SK-N-SH treated with all-trans-retinoic acid at 6 μM for 48 hours (cell line): ENCODE results near the gene CFAP74.

Source experiments
- ATAC-seq: fragments of 200-7000 bp; cut with Tn5 transposase; 3 replicates; pipeline ENCODE4 v1.9.1; 2020; ENCODE audit warnings: mild to moderate bottlenecking, moderate library complexity
- ARNTL ChIP-seq: fragments of 450-650 bp; formaldehyde crosslinking; IDR thresholded peaks from 2 replicates; pipeline ENCODE4 v1.5.0; 2020; ENCODE audit warnings: low read depth, mild to moderate bottlenecking, moderate library complexity, borderline replicate concordance
- BACH2 ChIP-seq: fragments of 250-450 bp; sonication (Bioruptor Pico); IDR thresholded peaks from 2 replicates; pipeline ENCODE4 v1.9.0; 2021; ENCODE audit warnings: mild to moderate bottlenecking, borderline replicate concordance
- CSDC2 ChIP-seq: fragments of 250-450 bp; sonication (Bioruptor Pico); IDR thresholded peaks from 2 replicates; pipeline ENCODE4 v1.5.0; 2020; ENCODE audit warnings: mild to moderate bottlenecking, moderate library complexity
- ESRRG ChIP-seq: fragments of 250-450 bp; sonication (Bioruptor Pico); IDR thresholded peaks from 2 replicates; pipeline ENCODE4 v1.6.1; 2021; ENCODE audit warnings: mild to moderate bottlenecking
- GLIS3 ChIP-seq: fragments of 250-450 bp; sonication (Bioruptor Pico); IDR thresholded peaks from 2 replicates; pipeline ENCODE4 v1.5.0; 2020; ENCODE audit warnings: mild to moderate bottlenecking, moderate library complexity
- ISL1 ChIP-seq: fragments of 250-450 bp; sonication (Bioruptor Pico); IDR thresholded peaks from 2 replicates; pipeline ENCODE4 v2.1.2; 2022; ENCODE audit warnings: mild to moderate bottlenecking, moderate library complexity
- OSR1 ChIP-seq: fragments of 250-450 bp; sonication (Bioruptor Pico); IDR thresholded peaks from 2 replicates; pipeline ENCODE4 v1.8.0; 2022; ENCODE audit warnings: moderate library complexity, mild to moderate bottlenecking, inconsistent platforms
- PPARA ChIP-seq: fragments of 250-450 bp; sonication (Bioruptor Pico); IDR thresholded peaks from 2 replicates; pipeline ENCODE4 v1.5.0; 2020; ENCODE audit warnings: mild to moderate bottlenecking, borderline replicate concordance
- RARB ChIP-seq: fragments of 250-450 bp; sonication (Bioruptor Pico); IDR thresholded peaks from 2 replicates; pipeline ENCODE4 v1.8.0; 2021; ENCODE audit warnings: mild to moderate bottlenecking, moderate library complexity
- SNAI2 ChIP-seq: fragments of 250-450 bp; sonication (Bioruptor Pico); IDR thresholded peaks from 2 replicates; pipeline ENCODE4 v1.5.0; 2020; ENCODE audit warnings: mild to moderate bottlenecking, moderate library complexity
- TCF4 ChIP-seq: fragments of 250-450 bp; sonication (Bioruptor Pico); IDR thresholded peaks from 2 replicates; pipeline ENCODE4 v1.8.0; 2021; ENCODE audit warnings: mild to moderate bottlenecking, moderate library complexity, borderline replicate concordance
- TOX ChIP-seq: fragments of 250-450 bp; sonication (Bioruptor Pico); IDR thresholded peaks from 2 replicates; pipeline ENCODE4 v1.8.0; 2021; ENCODE audit warnings: mild to moderate bottlenecking, moderate library complexity, borderline replicate concordance
- ZC3H10 ChIP-seq: fragments of 250-450 bp; sonication (Bioruptor Pico); IDR thresholded peaks from 2 replicates; pipeline ENCODE4 v1.5.1; 2021; ENCODE audit warnings: mild to moderate bottlenecking, moderate library complexity
- ZNF565 ChIP-seq: fragments of 450-650 bp; formaldehyde crosslinking; conservative IDR thresholded peaks from 2 replicates; pipeline ENCODE4 v1.5.0; 2020; ENCODE audit warnings: low read depth, mild to moderate bottlenecking, moderate library complexity
- ZNF8 ChIP-seq: fragments of 450-650 bp; formaldehyde crosslinking; IDR thresholded peaks from 2 replicates; pipeline ENCODE4 v1.5.0; 2020; ENCODE audit warnings: mild to moderate bottlenecking, moderate library complexity
- TF ChIP-seq, protein P1 (sequence below): fragments of 250-450 bp; sonication (Bioruptor Pico); IDR thresholded peaks from 2 replicates; pipeline ENCODE4 v1.5.1; 2021; ENCODE audit warnings: mild to moderate bottlenecking, moderate library complexity
- TF ChIP-seq, protein P2 (sequence below): fragments of 250-450 bp; sonication (Bioruptor Pico); IDR thresholded peaks from 2 replicates; pipeline ENCODE4 v1.5.0; 2020; ENCODE audit warnings: mild to moderate bottlenecking, moderate library complexity
- TF ChIP-seq, protein P3 (sequence below): fragments of 250-450 bp; sonication (Bioruptor Pico); IDR thresholded peaks from 2 replicates; pipeline ENCODE4 v1.5.1; 2020; ENCODE audit warnings: low read depth, mild to moderate bottlenecking, moderate library complexity

CFAP74 gene

DNA sequence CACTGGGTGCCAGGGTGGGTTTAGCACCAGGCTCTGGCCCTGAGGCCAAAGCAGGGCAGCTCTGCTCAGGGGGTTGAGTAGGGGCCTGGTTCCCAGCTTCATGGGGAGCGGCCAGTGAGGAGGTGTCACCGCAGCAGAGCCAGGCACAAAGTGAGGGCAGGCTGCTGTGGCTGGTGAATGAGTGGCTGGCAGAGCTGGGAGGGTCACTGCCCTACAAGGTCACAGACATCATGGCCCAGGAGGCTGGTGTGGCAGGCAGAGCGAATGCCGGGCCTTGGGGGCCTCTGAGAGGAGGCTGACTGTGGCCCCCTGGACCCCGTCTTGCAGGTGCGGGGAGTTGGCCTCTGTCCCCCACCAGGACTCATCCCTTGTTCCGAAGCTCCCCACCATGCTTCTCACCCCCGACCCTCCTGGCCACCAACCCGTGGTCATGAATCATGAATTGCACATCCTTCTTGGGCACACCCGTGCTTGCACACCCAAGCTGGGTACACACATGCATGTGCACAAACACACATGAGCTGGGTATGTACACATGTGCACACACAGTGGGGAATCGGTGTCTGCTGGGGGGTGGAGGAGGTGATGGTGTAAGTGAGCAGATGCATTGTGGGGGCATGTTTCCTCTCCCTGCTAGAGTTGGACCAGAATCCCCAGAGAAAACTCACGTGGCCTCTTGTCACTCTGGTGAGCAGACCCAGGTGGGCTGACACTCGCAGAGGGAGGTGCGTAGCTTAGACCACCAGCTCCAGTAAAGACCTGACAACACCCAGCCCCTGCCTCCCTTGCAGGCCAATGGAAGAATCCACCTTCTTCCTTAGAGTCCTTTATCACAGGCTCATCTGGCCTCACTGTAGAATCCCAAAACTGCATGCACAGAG, 107.9 kb downstream of the CFAP74 start:
- no peak for TF ChIP-seq RARB (CRISPR knock-in tag)
- TF ChIP-seq ARNTL (CRISPR knock-in tag): no peak
- no peak for TF ChIP-seq GLIS3
- TF ChIP-seq, protein P1, sequence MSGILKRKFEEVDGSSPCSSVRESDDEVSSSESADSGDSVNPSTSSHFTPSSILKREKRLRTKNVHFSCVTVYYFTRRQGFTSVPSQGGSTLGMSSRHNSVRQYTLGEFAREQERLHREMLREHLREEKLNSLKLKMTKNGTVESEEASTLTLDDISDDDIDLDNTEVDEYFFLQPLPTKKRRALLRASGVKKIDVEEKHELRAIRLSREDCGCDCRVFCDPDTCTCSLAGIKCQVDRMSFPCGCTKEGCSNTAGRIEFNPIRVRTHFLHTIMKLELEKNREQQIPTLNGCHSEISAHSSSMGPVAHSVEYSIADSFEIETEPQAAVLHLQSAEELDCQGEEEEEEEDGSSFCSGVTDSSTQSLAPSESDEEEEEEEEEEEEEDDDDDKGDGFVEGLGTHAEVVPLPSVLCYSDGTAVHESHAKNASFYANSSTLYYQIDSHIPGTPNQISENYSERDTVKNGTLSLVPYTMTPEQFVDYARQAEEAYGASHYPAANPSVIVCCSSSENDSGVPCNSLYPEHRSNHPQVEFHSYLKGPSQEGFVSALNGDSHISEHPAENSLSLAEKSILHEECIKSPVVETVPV (CRISPR knock-in tag): no peak
- TF ChIP-seq, protein P2, sequence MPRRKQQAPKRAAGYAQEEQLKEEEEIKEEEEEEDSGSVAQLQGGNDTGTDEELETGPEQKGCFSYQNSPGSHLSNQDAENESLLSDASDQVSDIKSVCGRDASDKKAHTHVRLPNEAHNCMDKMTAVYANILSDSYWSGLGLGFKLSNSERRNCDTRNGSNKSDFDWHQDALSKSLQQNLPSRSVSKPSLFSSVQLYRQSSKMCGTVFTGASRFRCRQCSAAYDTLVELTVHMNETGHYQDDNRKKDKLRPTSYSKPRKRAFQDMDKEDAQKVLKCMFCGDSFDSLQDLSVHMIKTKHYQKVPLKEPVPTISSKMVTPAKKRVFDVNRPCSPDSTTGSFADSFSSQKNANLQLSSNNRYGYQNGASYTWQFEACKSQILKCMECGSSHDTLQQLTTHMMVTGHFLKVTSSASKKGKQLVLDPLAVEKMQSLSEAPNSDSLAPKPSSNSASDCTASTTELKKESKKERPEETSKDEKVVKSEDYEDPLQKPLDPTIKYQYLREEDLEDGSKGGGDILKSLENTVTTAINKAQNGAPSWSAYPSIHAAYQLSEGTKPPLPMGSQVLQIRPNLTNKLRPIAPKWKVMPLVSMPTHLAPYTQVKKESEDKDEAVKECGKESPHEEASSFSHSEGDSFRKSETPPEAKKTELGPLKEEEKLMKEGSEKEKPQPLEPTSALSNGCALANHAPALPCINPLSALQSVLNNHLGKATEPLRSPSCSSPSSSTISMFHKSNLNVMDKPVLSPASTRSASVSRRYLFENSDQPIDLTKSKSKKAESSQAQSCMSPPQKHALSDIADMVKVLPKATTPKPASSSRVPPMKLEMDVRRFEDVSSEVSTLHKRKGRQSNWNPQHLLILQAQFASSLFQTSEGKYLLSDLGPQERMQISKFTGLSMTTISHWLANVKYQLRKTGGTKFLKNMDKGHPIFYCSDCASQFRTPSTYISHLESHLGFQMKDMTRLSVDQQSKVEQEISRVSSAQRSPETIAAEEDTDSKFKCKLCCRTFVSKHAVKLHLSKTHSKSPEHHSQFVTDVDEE (CRISPR knock-in tag): no peak
- no peak for TF ChIP-seq ZNF8 (CRISPR knock-in tag)
- no peak for TF ChIP-seq ZC3H10
- no peak for TF ChIP-seq ISL1 (CRISPR knock-in tag)
- TF ChIP-seq, all 23 proteins: peak for 0
- no peak for ATAC-seq

DNA sequence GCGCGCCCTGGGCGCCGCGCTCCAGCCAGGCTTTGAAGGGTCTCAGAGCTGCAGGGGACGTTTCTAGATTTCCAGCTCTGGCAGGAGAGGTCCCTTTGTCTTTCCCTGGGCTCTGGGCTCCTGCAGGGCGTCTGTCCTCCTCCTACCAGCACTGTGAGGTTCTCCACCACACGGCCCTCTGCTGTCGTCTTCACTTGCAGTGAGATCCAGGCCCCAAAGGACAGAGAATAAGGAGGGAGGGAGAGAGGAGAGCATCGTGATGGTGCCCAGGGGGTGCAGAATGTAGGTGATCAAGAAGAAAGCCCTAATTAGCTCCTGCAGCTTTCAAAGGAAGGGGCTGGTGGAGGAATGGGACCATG, 108.5 kb downstream of the CFAP74 start:
- TF ChIP-seq, protein P2 (CRISPR knock-in tag): no peak

DNA sequence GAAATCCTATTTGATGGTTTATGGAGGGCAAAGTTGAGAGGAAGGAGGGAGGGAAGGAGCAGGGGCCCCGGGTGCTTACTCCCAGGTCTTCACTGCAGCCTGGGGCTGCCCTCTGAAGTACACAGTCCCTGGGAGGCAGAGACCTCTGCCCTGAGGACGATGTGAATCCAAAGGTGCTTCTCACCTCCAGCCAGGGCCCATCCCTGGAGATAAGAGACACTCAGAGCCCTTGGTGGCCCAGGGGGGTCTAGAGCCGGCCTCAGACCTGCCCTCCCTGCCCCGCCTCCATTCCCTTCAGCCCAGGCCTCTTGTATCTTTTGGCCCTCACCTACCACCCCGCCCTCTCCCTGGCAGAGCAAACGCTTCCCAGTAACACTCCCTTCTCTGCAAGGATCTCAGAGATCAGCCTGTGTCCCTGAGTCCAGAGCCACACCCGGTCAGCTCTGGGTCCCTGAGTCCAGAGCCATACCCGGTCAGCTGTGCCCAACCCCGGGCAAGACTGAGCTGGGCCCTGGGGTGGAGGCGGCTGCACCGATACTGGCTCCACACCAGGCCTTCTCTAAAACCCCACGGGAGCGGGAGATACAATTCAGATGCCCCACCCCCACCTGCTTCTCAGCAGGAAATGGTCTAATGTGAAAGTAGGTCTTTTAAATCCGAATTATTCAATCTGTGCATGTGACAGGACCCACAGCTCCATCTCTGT, 109.1 kb downstream of the CFAP74 start:
- ATAC-seq: no peak
- TF ChIP-seq OSR1 (CRISPR knock-in tag) (no peak), TOX (no peak), ZNF8 (CRISPR knock-in tag) (no peak), PPARA (CRISPR knock-in tag) (no peak), ZC3H10 (no peak), RARB (CRISPR knock-in tag) (no peak), SNAI2 (CRISPR knock-in tag) (no peak), TCF4 (CRISPR knock-in tag) (no peak), ARNTL (CRISPR knock-in tag) (no peak), BACH2 (no peak), CSDC2 (CRISPR knock-in tag) (no peak), ZNF565 (CRISPR knock-in tag) (no peak), ESRRG (CRISPR knock-in tag) (no peak)
- TF ChIP-seq, protein P1 (CRISPR knock-in tag): no peak
- TF ChIP-seq, protein P3, sequence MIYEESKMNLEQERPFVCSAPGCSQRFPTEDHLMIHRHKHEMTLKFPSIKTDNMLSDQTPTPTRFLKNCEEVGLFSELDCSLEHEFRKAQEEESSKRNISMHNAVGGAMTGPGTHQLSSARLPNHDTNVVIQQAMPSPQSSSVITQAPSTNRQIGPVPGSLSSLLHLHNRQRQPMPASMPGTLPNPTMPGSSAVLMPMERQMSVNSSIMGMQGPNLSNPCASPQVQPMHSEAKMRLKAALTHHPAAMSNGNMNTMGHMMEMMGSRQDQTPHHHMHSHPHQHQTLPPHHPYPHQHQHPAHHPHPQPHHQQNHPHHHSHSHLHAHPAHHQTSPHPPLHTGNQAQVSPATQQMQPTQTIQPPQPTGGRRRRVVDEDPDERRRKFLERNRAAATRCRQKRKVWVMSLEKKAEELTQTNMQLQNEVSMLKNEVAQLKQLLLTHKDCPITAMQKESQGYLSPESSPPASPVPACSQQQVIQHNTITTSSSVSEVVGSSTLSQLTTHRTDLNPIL (CRISPR knock-in tag): no peak

More for the DNA sequence above, 108.5 kb downstream of the CFAP74 start:
- ATAC-seq: no peak
